Panc1 (cell line): ENCODE results near the gene CYB5D1.

ENCODE experiments used
- CTCF ChIP-seq: fragments of 450-650 bp; IDR thresholded peaks from 2 replicates; pipeline ENCODE4 v1.5.1; 2017; ENCODE audit warnings: mild to moderate bottlenecking
- POLR2AphosphoS5 ChIP-seq: IDR thresholded peaks from 2 replicates; pipeline ENCODE4 v1.6.1; 2012; ENCODE audit warnings: mild to moderate bottlenecking, low read depth, low read length, moderate library complexity
- REST ChIP-seq, 2 experiments: IDR thresholded peaks; 2 replicates each; pipeline ENCODE4 v1.6.1; 2011 to 2012; ENCODE audit warnings: low read depth in 2 of 2, control low read depth in 1 of 2, low read length in 1 of 2, mild to moderate bottlenecking in 1 of 2, moderate library complexity in 1 of 2; ENCODE audit not compliant: insufficient read depth in 1 of 2
- SIN3A ChIP-seq: IDR thresholded peaks from 2 replicates; pipeline ENCODE4 v1.6.1; 2012; ENCODE audit warnings: low read depth, mild to moderate bottlenecking, low read length, moderate library complexity, borderline replicate concordance; ENCODE audit not compliant: insufficient read depth
- TCF7L2 ChIP-seq: IDR thresholded peaks from 2 replicates; pipeline ENCODE4 v1.6.1; 2011; ENCODE audit warnings: mild to moderate bottlenecking, low read depth, low read length, inconsistent platforms

GRCh38 chr17:7887482-7888183 is 29.8 kb downstream of the CYB5D1 start:
- TF ChIP-seq CTCF (no peak), POLR2AphosphoS5 (0 out of 2 replicates have a peak, but pooled peaks have one; percentile 52), TCF7L2 (no peak), REST (IDR thresholded peaks at IDR 0.05; ENCODE audit: insufficient read depth in 1 of 2, low read depth in 2 of 2, low read length in 1 of 2) (no peak), SIN3A (no peak)
